Measurements from ENCODE around the gene GALNT17.

The GALNT17 gene

DNA sequence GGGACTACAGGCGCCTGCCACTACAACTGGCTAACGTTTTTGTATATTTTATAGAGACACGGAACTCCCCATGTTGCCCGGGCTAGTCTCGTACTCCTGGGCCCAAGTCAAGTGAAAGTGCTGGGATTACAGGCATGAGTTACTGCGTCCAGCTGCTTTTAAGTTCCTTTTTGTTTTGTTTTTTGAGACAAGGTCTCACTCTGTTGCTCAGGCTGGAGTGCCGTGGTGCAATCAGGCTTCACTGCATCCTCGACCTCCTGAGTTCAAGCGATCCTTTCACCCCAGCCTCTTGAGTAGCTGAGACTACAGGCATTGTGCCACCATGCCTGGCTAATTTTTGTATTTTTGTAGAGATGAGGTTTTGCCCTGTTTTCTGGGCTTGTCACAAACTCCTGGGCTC lies 155.0 kb downstream of the GALNT17 start:
- no peak for DNase-seq

DNA sequence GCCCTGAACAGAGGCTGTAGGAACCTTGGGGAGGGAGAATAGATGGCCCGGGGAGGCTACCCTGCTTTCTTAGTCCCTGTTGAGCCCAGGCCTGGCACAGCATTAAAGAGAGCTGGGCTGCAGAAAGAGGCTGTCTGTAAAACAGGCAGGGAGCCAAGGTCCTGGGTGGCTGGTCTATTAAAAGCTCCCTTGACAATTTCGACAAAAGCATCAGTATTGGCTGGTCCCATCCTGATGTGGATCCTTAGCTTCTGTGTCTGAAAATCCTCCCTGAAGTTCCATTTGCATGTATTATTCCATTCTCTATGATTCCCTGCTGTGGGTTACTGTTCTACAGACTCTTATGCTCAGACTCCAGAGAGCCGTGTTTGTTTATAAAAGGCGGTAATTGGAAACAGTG lies 158.5 kb downstream of the GALNT17 start:
- DNase-seq: no peak

DNA sequence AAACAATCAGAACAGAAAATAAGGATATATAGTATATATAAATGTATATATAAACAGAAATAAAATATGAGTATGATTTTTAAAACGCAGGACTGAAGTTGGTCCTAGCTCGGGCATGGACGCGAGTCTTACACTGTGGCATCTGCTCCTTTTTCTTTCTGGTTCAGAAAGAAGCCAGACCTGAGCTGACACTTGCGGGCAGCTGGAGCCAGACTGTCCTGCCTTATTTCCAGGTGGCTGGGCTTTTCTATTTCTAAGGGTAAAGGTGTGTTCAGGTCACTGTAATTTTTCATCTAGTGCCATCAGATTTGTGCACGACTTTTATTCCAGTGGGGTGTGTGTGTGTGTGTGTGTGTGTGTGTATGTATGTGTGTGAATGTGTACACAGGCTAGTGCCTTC lies 166.4 kb downstream of the GALNT17 start:
- no peak for DNase-seq

DNA sequence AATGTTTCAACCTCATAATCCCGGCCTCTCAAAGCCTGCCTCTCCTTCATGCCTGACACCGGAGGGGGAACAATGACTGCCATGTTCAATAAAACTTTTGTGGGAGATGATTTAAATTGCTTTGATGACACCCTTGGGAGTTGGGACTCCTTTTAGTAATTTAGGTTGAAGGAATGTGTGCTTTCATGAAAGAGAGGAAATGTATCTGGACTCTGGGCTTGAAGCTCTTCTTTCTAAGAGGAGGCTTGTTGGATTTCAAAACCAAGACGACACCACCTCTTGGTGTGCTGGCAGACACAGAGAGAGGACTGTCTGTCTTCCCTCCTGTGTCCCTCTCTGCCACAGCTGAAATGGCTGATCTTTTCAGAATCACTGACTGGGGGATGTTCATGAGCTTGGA lies 168.1 kb downstream of the GALNT17 start:
- no peak for DNase-seq

DNA sequence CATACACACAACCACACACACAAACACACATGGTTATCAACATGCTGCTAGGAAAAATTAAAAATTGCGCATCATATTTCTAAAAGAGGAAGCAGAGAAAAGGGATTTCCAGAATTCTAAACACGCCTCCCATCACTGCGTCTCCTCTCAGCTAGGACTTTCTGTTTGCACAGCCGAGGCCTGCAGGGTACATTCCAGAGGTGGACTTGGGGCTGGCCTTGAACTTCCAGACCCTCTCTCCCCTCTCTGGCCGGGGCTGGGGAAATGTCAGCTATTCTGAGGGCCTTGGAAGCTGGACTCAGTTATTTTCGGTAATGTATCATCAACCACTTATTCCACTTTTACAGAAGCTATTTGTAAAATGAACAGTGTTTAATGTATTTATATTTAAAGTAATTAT lies 168.7 kb downstream of the GALNT17 start:
- no peak for DNase-seq

DNA sequence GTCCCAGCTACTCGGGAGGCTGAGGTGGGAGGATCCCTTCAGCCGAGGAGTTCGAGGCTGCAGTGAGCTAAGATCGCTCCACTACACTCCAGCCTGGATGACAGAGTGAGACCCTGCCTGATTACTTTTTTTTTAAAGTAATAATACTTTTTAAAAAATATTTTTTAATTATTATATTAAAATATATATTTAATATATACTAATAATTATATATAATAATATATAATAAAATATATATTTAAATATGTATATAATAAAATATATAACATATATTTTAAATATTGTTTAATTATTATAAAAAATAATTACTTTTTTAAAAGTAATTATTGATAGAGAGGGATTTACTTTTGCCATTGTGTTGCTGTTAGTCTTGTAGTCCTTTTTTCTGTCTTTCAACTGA lies 169.2 kb downstream of the GALNT17 start:
- DNase-seq: no peak

DNA sequence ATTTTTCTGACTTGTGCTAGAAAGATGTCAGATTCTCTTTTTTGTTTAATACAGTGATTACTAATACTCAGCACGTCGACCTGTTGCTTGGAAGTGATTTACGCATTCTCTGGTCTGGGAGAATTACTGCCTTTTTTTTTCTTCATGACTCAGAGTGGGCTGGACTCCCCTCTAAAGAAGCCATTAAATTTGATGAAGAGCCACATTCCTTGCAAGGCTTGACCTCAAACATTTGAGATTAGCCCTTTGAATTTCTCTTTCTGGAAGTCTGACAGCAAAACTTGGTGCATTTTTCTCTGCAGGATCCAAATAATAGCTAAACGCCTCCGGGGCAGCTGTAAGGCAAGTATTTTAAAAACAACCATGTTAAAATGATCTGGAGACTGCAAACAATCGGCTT lies 171.6 kb downstream of the GALNT17 start:
- no peak for DNase-seq

DNA sequence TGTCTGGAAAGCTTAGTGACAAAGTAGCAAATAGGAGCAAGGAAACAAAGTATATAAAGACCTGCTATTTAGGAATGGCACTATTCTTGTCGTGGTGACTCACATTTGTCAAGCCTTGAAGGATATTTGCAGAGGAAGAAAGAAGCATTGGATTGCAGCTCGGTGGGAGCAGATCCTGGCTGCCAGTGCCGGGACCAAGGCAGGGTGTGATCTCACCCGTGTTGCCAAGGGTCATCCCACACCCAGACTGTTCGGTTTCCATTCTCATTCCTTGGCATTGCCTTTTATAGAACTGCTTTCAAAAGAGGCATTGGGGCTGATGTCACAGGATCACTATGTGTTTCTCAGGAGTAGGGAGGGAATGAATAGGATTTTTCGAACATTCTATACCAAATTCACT lies 176.2 kb downstream of the GALNT17 start:
- DNase-seq: no peak

DNA sequence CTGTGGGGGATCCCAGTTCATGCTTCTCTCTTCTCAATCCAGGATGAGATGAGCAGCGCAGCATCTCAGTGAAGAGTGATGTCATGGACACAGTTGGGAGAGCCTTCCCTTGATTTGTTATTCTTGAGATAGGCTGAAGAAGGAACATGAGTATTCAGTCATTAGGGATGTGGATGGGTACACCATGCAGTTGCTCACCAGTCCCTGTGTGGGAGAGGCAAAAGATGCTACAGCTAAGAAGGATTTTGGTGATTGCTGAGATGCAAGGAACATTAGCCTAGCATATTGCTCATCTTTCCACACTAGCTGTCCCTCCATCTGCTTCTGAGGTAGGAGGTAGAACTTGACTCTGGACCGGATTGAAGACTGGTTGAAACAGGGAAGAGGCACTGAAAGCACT lies 179.6 kb downstream of the GALNT17 start:
- no peak for DNase-seq

DNA sequence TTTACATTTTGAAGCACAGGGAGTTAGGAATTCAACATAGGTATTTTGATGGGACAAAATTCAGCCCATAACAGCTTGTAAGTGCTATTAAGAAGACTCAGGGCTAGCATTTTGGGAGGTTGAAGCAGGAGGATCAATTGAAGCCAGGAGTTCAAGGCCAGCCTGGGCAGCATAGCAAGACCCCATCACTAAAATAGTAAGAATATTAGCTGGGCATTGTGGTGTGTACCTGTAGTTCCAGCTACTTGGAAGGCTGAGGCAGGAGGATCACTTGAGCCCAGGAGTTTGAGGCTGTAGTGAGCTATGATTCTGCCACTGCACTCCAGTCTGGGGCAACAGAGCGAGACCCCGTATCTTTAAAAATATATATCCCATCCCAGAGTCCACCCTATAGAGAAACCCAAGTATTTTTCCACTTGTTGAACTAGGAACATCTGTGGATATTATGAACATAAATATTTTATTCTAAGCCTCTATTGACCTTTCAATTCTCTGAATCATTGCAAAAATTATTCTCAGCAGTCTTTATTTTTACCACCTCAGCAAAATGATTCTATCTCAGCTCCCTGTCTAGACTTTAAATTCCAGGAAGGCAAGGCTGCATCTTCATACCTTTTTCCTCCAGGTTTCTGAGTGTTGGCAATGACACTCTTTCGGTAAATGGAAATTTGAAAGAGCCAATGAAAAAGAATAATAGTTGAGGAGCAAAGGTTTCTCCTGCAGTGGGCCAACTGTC lies 181.0 kb downstream of the GALNT17 start:
- DNase-seq: no peak

DNA sequence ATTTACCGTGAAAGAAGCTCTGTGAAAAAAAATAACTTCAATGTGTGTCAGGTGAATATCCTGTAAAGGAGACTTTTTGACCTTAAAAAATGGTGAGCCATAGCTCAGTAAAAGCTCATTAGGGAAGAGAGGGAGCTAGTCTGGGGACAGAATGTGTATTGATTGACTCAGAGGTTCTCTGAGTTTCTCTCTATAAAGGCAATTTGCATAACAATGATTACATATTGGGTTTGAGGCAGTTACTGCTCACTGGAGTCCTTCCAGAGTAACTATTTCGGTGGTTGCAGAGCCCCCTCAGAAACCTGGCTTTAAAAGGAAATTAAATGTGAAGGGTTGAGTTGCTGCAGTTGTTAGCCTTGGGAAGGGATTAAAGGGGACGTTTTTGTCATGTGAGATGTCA lies 181.6 kb downstream of the GALNT17 start:
- no peak for DNase-seq

DNA sequence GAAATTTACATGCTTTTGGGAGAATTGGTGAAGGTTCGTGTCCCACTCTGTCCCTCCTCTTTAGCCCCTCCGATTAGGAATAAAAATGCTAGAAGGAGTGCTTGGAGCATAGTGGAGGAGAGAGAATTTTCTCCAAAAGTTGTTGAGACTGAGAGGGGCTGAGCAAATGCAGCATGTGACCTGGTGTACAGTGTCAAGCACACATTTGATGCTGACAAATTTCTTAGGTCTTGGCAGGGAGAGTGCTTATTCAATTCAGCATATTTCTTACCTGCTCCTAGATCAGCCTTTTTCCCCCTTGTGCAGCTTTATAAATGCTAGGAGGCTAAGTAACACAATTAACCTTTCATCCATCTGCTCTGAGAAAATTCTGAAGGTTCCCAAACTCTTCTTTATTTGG lies 189.0 kb downstream of the GALNT17 start:
- DNase-seq: no peak

DNA sequence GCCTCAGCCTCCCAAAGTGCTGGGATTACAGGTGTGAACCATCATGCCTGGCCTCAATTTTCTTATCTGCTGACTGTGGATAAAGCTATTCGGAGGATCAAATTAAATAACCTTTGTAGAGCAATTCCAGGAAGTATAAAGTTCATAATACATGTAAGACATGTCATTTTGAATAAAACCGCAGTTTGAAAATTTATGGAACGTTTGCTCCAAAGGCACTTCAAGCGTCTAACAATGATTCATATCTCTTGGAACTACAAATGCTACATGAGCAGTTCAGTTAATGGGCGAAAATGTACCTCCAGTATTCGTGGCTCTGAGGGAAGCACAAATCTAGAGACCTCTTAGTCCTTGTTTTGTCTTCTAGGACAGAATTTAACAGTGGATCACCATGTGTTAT lies 190.3 kb downstream of the GALNT17 start:
- DNase-seq: no peak

DNA sequence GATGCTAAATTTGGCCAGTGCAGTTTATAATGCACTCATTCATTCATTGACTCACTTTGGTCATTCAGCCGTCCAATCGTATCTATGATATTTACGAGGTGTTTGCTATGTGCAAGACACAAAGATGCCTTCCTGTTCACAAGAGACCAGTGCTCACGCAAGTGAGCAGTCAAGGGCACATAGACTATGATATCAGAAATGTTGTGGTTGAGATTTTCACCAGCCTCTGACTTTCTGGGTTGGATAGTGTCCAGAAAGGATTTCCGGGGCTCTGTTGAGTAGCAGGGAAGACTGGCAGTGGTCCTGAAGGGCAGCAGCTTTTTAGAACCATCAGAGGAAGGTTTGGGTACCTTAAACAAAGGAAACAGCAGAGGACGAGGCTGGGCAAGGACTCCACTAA lies 191.8 kb downstream of the GALNT17 start:
- no peak for DNase-seq

DNA sequence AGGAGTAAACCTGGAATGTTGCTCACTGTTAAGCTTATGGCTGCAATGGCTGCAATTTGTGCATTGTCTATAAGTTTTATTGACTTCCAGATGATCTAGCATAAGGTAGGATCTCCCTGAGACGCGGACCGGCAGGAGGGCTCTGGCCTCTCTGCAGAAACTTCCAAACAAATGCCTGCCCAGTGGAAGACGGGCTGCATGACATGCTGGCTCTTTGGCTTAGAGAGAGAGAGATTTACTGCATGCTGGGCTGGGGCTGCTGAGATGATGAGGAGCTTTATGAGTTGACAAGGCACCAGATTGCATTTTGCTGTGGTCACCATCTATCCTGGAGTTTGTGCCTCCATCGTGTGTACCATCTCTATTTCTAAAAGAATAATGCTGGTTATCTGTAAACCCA lies 193.2 kb downstream of the GALNT17 start:
- no peak for DNase-seq

DNA sequence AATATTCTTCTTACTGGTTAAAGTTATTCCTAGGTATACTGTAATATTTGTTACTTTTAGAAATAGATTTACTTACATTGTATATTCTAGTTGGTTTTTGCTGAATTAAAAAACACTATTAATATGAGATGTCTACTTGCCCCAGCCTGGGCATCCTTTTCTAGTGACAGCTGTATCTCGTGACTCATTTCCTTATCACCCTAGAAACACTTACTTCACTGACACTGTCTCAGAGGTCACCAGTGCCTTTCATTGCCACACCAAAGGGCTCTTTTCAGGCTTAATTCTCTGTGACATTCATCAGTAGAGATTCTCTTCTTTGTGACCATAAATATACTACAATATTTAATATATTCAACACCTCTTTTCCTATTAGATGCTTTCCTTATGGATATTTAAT lies 194.7 kb downstream of the GALNT17 start:
- DNase-seq: no peak

DNA sequence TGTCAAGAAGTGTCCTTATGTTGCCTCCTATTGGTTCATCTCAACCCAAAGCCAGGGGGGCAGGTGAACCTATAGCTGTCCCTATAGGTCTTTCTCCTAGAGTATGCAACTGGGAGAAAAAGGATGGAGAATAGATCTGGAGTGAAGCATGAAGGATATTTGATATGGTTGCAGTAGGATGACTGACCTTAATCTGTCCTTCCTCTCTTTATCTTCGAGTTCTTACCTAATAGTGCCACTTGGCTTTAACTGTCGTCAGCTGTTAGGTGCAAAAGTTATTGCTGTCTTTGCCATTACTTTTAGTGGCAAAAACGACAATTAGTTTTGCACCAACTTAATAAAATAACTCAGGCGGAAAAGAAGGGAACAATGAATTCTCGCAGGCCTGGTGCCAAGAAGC lies 196.0 kb downstream of the GALNT17 start:
- no peak for DNase-seq

DNA sequence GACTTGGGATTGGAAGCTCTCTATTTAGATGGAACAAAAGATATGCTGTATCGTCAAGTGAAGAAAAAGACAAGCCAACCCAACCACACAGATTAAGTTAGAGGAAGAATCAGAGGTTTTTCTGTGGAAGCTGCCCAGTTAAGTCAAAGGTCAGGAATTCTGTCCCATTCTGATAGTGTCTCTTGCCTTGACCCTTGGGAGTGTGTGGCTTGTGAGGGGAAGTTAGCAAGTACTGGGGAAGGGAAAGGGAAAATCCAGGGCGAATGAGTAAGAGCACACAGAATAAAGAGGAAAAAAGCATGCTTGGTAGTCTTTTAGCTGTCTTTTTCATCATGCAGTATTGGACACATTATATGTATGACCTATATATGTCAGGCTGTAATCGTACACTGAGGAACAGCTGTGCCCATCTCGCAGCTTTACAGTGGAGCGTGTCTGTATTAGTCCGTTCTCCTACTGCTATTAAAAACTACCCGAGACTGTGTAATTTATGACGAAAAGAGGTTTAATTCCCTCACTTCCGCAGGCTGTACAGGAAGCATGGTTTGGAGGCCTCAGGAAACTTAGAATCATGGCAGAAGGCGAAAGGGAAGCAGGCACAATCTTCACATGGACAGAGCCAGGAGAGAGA lies 197.2 kb downstream of the GALNT17 start:
- no peak for DNase-seq

DNA sequence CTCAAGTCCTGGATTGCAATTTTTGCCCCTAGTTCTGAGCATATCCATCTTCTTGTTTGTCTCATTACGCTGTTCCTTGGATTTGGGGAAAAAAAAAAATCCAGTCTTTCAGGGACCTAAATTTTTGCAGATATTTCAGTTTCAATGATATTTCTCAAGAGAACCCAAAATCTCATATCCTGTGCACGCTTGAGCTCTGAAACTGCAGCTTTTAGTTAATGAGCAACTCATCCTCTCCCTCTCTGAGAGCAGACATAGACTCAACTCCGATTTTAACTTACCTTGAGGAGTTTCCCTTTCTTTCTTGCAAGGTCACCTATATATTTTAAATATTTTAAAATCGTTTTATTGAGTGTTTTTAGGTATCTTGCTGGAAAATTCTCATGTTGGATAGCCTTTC lies 200.3 kb downstream of the GALNT17 start:
- no peak for DNase-seq

DNA sequence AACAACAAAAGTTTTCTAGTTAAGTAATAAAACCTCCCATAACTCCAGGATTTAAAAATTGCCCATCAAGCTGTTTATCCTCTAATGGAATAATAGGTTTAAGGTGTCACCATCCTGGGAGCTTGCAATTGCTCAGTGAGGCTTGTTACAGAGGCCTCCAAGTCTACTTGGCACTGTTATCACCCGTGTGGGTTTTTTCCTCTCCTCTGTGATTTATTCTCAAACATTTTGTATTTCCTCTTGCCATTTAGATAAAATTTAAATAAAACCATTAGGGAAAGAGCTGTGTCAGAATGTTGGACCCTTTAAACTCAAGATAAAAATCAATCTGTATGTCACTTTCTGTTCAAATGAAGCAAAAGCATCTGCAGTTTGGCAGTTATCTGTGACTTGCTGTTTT lies 202.6 kb downstream of the GALNT17 start:
- DNase-seq: no peak

DNA sequence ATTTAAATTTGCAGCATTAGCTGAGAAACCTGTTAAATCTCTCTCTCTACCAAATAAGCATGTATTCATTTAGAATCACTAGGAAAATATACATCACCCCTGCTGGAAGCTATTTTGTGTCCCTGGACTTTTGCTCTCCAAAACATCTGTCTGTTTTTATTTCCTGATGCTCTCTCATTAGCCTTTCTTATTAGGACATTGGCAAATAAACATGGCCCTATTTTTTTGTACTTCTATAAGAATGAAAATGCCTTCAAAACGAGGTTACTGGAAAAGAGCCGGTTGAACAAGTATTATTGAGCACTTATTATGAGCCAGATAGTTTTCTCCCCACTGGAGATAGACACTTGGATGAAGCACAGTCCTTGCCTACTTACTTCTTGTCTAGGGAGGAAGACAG lies 206.9 kb downstream of the GALNT17 start:
- no peak for DNase-seq

DNA sequence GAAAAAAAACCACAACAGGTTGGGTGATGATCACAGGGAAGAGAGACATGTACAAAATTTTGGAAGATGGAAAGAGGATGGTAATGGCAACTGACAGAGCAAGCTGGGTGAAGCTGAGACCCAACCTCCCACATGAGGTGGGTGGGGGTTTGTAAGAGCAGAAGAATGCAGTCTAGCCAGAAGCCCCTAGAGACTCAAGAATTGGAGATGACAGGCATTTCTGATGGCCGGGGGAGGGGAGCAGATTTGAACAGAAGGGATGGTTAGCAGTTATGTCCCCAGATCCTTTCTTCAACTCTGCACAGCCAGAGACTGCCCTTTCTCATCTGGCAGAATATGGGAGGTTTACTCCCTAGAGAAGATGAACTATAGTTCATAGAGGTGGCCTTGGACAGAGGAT lies 208.0 kb downstream of the GALNT17 start:
- DNase-seq: no peak

DNA sequence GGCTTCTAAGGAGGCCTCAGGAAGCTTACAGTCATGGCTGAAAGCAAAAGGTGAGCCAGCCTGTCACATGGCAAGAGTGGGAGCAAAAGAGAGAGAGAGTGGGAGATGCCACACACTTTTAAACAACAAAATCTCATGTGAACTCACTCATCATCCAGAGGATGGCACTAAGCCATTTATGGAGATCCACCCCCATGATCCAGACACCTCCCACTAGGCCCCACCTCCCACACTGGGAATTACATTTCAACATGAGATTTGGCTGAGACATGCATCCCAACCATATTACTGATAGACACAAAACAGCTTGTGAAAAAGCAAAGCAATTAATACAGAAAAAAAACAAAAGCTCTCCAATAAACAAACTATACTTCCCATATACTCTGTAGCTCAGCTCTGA lies 210.3 kb downstream of the GALNT17 start:
- DNase-seq: no peak

DNA sequence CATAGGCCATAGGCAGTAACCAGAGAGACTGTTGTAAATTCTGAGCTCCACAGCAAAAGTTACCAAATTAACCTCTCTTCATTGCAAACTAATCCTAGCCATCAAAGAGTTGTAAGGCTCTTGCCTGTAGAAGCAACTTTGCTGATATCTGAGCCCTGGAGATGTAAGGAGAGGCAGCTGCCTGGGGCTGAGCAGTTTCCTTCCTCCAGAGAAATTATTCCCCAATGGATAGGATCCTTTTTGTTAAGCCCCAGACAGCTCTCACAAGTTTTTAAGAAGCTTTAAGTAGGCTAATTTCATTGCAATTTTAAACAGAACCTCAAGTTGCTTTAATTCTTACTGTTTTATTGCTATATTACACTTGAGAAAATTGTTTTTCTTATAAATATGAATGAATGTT lies 211.1 kb downstream of the GALNT17 start:
- no peak for DNase-seq

DNA sequence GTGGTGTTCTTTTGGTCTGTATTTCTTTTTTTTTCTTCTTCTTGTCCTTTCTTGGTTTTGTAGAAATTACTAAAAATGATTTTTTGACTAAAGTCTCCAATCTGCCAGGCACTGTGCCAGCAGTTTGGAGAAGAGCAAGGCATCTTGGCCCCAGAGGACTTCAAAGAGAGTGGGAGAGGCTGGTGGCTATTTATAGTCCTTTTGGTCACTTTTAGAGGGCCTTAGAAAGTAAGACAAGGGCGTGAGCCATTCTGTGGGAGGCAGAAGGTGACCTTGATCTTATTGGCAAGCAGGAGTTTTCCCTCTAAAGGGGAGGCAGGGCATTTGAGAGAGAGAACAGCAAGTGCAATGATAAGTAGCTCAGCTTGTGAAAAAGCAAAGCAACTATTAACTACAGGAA lies 211.9 kb downstream of the GALNT17 start:
- no peak for DNase-seq
